ENCODE data around the gene GALR3.
"Not testable (repeated sequence)": the region's sequence is repeated elsewhere in the genome, so short reads cannot be mapped to it uniquely, and the experiment has no call there.

Gene GALR3

GRCh38 chr22:37794376-37794775, 28.8 kb upstream of the GALR3 start:
- DNase-seq (ENCODE audit: low read depth): no peak
- TF ChIP-seq CTCF (conservative IDR thresholded peaks at IDR 0.05; ENCODE audit: control insufficient read depth, insufficient read depth, low read depth, low read length): no peak
- H3K4me3 ChIP-seq (ENCODE audit: control insufficient read depth, low read depth, low read length): no peak overlapping the region

- no peak for DNase-seq (ENCODE audit: low read depth)
- TF ChIP-seq CTCF (conservative IDR thresholded peaks at IDR 0.05; ENCODE audit: control insufficient read depth, insufficient read depth, low read depth, low read length): no peak
- no peak overlapping the region for H3K4me3 ChIP-seq (ENCODE audit: control insufficient read depth, low read depth, low read length)
These were observed 27.1 kb upstream of the GALR3 start for GRCh38 chr22:37796079-37796478.

- DNase-seq (ENCODE audit: low read depth); H3K4me3 ChIP-seq (ENCODE audit: control insufficient read depth, low read depth, low read length): not testable (repeated sequence)
These were observed 25.9 kb upstream of the GALR3 start for GRCh38 chr22:37797259-37797658.

GRCh38 chr22:37797874-37798500, 25.2 kb upstream of the GALR3 start:
- DNase-seq (ENCODE audit: low read depth): no peak
- TF ChIP-seq CTCF (conservative IDR thresholded peaks at IDR 0.05; ENCODE audit: control insufficient read depth, insufficient read depth, low read depth, low read length): no peak
- H3K4me3 ChIP-seq (ENCODE audit: control insufficient read depth, low read depth, low read length): no peak overlapping the region

GRCh38 chr22:37799979-37800378, 23.2 kb upstream of the GALR3 start:
- H3K4me3 ChIP-seq (ENCODE audit: control insufficient read depth, low read depth, low read length); DNase-seq (ENCODE audit: low read depth): not testable (repeated sequence)

GRCh38 chr22:37801946-37802309, 21.3 kb upstream of the GALR3 start:
- TF ChIP-seq CTCF (conservative IDR thresholded peaks at IDR 0.05; ENCODE audit: control insufficient read depth, insufficient read depth, low read depth, low read length): no peak
- peak overlapping the region; percentile 20 for H3K4me3 ChIP-seq (ENCODE audit: control insufficient read depth, low read depth, low read length)
- no peak for DNase-seq (ENCODE audit: low read depth)

GRCh38 chr22:37802310-37803194, 20.6 kb upstream of the GALR3 start:
- H3K4me3 ChIP-seq (ENCODE audit: control insufficient read depth, low read depth, low read length): peak overlapping the region; percentile 48
- no peak for DNase-seq (ENCODE audit: low read depth)
- no peak for TF ChIP-seq CTCF (conservative IDR thresholded peaks at IDR 0.05; ENCODE audit: control insufficient read depth, insufficient read depth, low read depth, low read length)
